HG03439 (cell line): ENCODE measurements around the gene ZDHHC8.

Experiments used
- ATAC-seq: cut with Tn5 transposase; IDR thresholded peaks from one replicate; pipeline ENCODE4 v1.9.1; 2021; ENCODE audit warnings: mild to moderate bottlenecking, moderate library complexity; ENCODE audit not compliant: unreplicated experiment

ZDHHC8 gene

DNA sequence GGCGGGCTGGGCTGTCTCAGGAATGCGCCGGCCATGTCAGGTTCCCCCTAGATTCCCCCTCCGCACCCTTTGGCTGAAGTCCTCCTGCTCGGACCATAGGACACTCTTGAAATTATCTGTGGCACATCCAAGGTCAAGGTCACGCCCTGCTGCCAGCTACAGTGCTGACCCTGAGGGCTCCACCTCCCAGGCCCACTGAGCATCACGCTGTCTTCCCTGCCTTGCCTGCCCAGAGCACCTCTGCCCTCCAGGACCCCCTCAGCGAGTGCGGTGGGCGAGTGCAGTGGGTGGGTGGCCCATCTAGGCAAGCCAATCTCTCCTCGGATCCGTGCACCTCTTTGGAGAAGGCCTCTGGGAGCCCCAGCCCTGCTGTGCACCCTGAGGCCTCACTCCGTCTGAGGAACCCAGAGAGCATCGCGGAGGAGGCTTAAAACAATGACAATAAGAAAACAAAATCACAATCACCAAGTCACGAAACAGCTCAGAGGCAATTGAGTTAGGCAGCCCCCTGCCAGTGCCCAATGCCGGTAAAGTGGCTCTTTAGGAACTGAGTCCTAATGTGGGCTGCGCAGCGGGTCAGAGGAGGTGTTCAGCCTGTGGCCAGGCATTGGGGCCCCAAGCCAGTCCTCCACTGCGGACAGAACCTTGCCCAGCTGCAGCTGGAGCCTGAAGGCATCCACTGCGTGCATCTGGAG lies 45.8 kb downstream of the ZDHHC8 start:
- no peak for ATAC-seq

DNA sequence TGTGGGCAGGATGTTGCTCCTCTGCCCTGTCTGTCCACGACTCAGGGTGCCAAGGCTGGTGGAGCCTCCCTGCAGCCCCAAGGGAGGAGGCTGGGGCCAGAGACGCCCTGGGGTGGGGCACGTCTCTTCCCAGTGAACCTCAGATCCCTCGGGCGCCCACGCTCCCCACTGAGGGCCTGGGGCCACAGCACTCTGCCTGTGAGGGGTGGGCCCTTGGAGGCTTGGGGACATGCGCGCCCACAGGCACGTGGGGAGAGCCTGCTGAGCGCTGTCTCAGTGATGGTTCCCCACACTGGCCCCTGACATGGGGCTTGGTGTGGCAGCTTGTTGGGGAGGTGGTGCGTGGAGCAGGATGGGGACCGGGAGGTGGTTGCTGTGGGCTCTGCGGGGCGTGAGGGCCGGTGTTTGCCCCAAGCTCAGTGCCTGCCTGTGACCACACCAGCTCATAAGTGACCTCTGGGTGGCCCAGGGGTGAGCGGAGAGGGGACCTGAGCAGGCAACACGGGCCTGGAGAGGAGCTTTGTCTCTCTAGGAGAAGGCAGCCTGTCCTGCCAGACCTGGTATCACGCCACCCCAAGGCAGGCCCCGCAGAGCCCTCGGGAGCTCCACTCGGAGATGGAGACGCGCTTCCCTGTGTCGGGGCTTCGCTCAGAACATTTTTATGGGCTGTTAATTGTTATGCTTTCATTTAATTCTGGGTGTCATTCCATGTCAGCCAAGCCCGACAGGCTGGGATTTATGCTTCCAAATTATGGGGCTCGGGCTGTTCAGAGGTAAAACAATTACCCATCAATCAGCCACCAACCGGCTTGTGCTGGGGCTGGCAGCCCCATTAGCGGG lies 46.7 kb downstream of the ZDHHC8 start:
- ATAC-seq, result no peak

DNA sequence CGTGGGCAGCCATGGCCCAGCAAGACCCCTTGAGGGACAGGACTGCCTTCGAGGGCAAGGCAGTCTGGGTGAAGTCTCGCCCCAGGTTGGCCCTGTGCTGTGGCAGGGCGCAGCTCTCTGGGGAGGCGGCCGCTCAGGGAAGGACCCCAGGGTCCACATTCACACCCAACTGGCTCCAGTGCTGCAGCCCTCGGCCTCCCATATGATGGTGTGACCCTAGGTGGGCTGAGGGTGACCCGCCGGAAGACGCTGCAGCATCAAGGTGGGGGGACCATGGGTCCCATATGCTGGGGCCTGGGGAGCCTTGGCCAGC lies 47.3 kb downstream of the ZDHHC8 start:
- no peak for ATAC-seq

DNA sequence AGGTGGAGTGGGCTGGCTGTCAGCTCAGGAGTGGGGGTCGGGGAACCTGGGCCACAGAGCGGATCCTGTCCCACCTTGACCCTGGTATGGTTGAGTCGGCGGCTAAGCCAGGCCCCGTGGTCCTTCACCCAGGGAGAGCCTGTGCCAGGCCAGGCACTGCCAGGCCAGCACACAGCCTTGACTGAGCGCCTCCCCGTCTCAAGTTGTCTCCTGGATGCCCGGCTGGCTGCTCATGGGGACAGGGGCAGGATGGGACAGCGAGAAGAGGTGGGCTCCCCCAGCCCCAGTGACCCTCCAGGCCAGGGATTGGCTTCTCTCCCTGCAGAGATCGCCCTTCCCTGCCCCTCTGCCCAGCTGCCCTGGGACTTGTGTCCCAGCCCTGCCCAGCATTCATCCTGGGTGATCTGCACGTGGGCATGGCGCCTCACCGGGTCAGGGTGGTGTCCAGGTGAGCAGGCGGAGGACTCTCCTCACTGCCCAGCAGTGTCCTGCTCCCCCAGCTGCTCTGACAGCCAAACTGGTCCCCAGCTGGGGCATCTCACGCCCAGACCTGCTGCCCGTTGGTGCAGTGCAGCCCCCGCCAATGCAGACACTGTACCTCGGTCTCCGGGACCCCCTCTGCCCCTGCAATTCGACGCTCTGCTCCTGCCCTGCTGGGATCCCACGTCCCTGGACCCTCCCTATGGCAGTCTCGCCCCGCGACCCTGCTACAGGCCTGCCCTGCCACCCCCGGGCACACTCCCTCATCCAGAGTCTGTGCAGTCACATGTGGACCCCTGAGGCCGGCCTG lies 48.0 kb downstream of the ZDHHC8 start:
- no peak for ATAC-seq

DNA sequence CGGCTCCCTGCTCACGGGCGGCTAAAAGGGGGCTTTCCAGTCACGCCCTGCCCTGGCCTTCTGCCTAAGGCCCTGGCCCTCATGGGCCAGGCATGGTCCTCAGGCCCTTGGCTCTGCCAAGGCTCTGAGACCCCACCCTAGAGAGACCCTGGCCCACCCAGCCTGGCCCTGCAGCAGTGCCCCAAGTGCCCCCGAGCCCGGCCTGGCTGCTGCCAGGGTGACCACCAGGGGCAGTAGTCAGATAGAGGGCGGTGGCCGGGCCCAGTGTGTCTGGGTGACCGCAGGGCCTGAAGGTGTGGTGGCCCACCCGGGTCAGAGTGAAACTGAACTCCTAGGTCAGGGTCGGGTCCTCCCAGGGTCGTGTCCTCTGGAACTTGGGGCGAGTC lies 48.6 kb downstream of the ZDHHC8 start:
- ATAC-seq, result no peak

DNA sequence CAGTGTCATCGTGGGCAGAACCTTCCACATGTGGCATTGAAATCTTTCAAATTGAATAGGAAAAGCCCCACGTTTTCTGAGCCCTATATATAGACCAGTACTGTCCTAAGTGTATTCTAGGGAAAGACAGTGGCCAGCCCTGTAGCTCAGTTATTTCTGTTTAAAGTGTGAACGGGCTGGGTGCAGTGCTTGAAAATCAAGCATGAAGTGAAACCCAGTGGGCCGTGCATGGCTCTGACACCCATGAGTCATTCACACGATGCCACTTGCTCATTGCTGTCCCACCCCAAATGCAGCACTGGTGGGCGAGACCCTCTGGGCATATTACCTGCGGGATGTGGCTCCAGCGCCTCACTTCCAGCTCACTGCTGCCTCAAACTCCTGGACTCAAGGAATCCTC lies 49.0 kb downstream of the ZDHHC8 start:
- ATAC-seq, result no peak

DNA sequence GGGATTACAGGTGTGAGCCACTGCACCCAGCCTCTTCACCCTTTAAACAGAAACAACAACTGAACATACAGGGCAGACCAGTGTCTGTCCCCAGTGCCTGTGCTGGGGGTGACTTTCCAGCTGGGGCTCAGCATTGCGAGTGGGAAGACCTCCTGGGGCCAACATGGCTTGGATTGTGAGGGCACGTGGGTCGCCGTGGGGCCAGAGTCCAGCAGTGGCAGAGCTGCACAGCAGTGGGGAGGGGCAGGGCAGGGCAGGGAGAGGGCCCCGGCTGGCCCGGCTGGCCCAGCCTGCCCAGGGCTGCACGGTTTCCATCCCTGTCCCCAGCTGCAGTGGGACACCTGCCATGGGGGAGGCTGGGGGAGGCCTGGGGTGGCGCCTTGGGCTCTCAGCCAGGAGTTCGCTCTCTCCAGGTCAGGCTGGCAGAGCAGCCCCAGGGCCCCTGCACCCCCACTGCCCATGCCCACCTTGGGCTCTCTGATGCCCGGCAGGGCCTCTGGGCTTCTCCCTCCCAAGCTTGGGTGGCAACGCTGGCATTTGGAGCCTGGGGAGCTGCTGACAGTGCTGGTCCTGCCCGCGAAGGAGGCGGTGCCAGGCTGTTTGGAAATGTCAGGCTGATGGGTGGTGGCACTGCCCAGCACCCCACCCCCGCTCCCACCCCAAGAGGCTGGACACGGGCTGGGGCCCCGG lies 49.7 kb downstream of the ZDHHC8 start:
- ATAC-seq, result no peak

DNA sequence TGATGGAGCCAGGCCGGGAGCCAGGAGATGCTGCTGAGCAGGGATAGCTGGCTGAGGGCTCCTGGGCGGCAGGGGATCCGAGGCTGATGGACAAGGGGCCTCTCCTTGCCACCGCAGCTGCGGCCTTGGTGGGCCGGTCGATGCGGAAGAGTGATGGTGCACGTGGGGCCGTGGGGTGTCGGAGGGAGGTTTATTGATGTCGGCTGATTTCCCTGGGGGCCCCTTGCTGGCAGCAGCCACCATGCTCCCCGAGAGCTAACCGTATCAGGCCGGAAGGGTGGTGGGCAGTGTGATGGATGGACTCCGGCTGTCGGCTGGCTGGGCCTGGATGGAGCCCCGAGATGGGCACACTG lies 50.3 kb downstream of the ZDHHC8 start:
- ATAC-seq, result no peak

DNA sequence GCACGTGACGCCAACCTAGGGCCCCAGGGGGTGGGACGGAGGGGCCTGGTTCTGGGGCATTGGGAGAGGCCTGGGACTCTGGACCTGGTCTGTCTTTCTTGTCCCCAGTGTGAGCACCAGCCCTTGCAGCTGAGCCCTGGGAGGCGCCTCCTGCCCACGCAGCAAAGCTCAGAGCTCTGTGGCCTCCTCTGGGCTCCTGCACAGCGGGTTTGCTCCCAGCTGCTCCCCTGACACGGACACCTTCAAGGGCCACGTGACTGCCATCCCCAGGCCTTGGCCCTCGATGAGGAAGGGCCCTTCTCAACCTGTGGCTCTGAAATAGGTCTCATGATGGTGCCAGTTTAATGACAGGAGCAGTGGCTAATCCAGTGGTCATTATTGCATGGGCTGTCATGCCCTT lies 50.8 kb downstream of the ZDHHC8 start:
- ATAC-seq, result no peak

DNA sequence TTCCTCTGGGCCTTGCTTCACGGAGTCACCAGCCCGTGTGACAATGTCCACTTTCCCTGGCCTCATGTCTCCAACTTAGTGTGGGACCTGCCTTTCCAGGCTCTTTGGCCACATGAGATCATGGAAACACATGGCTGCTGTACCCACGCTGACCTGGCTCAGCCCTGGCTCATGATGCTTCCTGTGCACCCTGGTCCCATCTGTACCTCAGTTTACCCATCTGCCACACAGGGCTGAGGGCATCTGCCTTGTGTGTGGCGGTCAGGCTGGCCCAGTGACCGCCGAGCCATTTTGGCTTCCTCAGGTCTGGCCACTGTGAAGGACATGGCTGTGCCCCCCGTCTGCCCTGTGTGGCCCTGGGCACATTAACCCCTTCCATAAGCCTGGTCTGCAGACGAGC lies 51.5 kb downstream of the ZDHHC8 start:
- no peak for ATAC-seq

DNA sequence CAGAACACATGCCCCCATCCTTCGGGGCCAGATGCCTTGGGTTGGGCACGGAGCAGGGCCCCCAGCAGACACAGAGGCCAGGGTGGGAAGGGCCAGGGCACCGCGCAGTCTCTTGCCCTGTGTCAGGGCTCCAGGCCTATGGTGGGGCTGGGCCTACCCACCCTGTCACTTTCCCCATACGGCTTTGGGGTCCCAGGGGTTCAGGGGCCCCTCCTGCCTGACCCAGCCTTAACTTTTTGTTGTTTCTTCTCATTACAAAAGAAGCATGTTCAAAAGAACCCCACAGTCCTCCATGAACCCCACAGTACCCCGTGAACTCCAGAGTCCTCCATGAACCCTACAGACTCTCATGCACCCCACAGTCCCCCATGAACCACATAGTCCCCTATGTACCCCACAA lies 52.2 kb downstream of the ZDHHC8 start:
- no peak for ATAC-seq

DNA sequence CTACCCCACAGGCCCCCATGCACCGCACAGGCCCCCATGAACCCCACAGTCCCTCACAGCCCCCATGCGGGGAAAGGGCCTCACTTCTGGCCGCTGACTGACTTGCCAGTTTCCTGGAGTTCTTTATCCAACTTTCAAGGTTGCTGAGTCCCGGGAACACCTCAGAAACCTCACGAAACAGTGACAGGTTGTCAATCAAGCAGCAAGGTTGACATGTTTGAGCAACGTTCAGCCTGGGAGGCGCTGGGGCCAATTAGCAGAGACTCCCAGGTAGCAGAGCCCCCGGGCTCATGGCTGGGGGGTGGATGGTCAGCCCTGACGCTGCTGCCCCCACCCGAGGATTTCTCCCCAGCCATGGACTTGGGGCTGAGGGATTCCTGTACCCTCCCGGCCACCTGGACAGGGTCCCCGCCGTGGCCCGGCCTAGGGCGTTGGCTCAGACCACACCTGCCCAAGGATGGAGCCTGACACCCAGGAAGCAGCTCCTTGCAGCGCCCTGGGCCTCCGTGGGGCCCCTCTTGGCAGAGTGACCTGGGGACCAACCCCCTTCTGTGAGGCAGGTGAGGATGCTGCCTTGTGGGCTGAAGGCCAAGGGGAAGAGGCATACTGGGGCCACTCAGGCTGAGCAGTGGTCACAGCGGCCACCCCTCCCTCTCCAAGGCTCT lies 53.0 kb downstream of the ZDHHC8 start:
- no peak for ATAC-seq

DNA sequence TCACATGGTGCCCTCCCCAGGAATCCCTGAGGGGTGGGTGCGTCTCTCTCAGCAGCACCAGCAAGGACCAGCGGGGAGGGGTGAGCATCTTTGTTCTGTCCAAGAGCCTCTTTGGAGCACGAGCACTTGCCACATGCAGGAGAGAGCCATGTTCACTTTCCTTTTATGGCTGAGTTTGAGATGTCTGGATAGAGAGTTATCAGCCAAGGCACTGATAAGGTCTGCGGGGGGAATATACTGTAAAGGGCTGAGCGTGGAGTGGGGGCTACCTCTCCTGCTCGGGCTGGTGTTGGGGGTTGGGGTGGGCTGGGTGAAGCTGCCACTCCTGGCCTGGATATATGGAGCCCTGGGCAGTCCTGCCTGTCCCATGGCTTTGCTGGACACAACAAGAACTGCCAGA lies 54.1 kb downstream of the ZDHHC8 start:
- no peak for ATAC-seq

DNA sequence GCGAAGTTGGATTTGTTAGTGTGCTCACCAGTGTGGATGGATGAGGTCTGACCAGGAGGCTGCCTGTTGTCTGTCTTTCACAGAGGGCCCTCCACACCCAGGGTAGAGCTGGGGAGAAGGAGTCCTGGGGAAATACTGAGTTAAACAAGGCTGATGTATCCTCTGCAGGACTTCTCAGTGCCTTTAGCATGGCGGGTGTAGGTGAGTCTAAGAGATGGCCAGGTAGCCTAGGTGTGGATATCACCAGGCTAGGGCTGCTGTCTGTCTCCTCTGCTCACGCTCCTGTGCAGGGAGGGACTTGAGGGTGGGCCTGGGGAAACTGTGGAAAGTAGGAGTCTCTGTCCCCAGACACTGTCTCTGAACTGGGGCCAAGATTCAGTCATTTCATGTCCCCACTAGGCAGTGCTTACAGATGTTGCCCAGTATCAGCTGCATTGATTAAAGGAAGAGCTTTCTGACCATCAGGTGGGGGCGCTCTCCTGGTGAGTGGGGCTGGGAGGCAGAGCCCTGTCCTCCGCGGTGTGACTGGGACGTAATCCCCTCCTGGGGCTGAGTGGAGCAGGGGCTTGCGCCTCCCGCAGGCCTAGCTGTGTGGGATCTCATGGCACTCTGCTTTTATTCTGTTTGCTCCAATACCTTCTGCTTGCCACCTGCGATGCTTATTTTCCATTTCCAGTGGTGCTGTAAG lies 54.7 kb downstream of the ZDHHC8 start:
- no peak for ATAC-seq

DNA sequence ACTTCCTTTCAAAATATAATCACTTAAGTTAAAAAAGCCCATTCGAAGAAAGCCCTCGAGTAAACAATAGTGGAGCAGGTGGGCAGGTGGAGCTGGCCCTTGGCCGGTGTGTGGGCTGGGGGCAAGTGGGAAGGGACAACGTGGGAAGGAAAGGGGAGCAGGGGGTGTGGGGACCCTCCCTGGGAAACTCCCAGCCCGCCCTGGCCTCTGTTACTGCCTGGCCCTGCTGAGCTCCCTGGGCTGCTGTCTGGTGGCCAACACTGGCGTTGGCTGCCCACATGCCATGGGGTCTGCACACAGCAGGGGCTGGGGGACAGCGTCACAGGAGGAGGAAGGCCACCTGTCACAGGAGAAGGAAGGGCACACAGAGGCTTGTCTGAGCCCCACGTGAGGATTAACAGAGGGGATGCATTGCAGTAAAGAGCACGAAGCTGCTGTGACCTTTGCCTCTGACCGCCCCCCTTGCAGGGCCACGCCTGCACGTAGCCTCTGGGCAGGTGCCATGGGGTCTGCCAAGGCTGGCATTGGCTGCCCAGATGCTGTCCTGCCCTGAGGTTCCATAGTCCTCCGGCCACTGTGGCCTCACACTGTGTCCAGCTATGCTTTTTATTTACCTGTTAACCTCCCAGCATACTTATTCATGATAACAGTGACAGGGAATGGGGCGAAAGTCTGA lies 55.4 kb downstream of the ZDHHC8 start:
- ATAC-seq, result no peak

DNA sequence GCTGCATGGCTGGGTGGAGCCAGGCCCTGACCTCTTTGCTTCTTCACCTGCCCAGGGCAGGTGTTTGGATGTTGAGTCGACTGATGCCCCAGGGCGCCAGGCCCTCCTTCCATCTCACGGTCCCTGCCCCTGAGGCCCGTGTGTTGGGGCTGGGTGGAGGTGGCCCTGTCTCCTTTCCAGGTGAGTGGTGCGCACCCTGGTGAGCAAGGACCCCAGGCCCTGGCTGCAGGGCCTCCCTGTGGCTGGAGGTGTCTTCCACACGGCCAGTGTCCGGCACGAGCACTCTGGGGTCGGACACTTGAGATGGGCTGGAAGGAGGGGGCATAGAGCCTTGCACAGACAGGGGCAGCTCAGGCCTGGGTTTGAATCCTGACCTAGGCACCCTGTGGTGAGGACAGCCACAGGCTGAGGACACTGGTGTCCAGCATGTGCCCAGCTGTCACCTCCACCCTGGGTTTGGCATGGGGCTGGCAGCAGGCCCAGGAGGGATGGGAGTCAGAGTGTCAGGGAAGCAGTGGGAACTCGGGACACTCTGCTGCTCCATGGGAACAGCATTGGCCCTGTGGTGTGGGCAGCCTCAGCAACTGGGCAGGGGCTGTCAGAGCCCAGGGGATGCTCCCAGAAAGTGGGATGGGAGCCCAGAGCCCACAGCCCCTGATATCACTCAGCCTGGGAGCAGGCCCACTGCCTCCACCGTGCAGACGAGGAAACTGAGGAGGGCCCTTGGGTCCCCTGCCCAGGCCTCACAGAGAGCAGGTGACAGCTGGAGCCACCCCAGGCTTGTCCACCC lies 56.4 kb downstream of the ZDHHC8 start:
- ATAC-seq, result no peak

DNA sequence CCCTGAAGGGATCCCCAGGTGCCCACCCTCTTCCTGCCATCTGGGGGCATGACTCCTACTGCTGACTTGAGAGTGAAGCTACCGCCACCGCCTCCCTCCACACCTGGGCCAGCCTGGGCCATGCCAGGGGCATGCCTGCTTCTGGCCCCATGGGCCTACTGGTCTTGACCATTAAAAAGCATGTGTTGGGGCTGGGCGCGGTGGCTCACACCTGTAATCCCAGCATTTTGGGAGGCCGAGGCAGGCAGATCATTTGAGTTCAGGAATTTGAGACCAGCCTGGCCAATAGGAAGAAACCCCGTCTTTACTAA lies 56.9 kb downstream of the ZDHHC8 start:
- no peak for ATAC-seq

DNA sequence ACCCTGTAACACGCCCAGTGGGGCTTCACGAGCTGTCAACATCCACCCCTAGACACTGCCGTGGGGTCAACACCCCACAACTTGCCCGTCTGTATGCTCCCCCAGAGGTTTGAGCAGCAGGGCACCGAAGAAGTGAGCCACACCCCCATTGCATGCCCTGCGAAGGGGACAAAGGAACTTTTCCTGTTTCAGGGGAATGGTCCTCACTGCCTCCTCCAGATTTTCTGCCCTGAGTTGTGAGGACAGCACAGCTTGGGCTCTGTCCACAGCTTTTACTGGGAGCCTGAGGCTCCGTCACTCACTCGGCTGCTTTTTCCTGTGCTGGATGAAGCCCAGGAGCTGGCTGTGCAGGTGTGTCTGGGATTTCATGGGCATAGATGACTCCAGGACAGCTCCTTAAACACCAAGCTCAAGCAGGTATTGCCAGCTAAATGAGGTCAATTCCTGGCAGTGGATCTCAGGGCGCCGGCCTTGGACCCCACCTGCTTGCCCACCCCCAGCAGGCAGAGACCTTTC lies 59.5 kb downstream of the ZDHHC8 start:
- no peak for ATAC-seq

DNA sequence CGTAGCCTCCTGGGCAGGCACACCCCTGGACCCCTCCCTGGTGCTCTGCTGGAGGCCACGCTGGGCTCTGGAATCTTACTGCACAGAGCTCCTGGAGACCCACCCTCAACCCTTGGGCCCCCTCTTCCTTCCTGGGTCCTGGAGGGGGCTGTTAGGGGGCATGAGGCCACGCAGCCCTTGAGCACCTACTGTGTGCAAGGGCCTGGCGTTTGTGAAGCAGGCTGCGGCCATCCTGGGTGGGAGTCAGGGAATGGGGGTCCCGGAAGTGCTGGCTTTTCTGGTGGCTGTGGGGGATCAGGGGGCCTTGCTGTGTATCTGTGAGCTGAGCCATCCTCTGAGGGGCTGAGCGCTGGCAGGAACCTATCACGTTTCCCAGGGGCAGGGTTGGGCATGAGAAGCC lies 60.2 kb downstream of the ZDHHC8 start:
- no peak for ATAC-seq
